Measurements from ENCODE around the gene PRRG1. TPM values are rescaled to one million over a fixed set of nuclear protein-coding genes. Genes with fewer than 3 reads are reported as not detected.
"Not testable (repeated sequence)": the region's sequence is repeated elsewhere in the genome, so short reads cannot be mapped to it uniquely, and the experiment has no call there.

PRRG1 gene
- total and polyA plus RNA-seq, 2 donors: 1.3 to 2.1 TPM

DNA sequence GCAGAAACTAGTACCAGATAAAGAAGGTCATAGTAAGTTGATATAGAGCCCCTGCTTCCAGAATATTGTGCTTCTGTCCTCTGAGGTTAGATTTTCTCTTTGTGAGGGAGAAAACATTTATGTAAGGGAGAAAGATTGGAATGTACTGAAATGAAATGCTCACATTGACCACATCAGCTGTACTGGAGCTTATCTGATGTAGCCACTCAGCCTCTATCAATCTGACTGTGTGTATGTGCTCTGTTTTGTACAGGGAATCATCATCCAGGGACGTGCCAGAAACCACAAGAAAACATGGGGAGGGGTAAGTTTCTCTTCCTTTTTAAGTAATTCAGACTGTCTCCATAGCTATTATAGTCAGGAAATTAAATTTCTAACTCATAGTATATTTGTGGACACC lies 56.8 kb downstream of the PRRG1 start:
- no peaks in the 10 kb centered on the region for H3K9me3 ChIP-seq (ENCODE audit: control insufficient read depth in 2 of 2, insufficient read depth in 1 of 2, low read length in 1 of 2)
- H3K4me1 ChIP-seq (ENCODE audit: control insufficient read depth in 2 of 2, insufficient read depth in 2 of 2, low read length in 2 of 2): no peaks in the 10 kb centered on the region
- no peak overlapping the region for H3K27ac ChIP-seq (ENCODE audit: low read depth in 1 of 2, low read length in 1 of 2)
- DNase-seq (ENCODE audit: low read depth in 6 of 9, low spot score in 9 of 9): no peak
- no peak overlapping the region for H3K4me3 ChIP-seq (ENCODE audit: low read length in 2 of 2)
- H3K27me3 ChIP-seq (ENCODE audit: control insufficient read depth in 2 of 2, insufficient read depth in 1 of 2, low read length in 1 of 2): no peaks in the 10 kb centered on the region
- 7% methylated on average over 1 of the region's 1 CpG for WGBS
- no peaks in the 10 kb centered on the region for H3K36me3 ChIP-seq (ENCODE audit: control insufficient read depth in 2 of 2, insufficient read depth in 2 of 2, low read length in 1 of 2)

DNA sequence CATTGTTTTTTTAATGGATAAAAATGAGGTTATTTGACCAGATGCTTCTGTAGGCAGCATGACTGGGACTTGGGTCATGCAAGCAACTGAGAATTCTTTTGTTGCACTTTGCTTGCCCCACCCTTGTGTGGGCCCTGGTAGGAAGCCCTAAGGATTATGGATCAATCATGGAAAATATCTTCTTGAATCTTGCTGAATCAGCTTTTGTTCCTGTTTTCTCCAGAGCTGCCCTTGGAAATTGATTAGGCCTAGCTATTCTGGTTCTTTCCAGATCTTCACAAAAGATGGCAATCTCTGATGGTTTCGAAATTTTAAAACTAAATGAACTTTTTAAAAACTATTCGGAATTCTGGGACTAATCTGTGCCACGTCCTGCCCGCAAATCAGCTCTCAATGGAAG lies 58.6 kb downstream of the PRRG1 start:
- Histone ChIP-seq H3K4me3 (ENCODE audit: low read length in 2 of 2) (no peak overlapping the region), H3K27ac (ENCODE audit: low read depth in 1 of 2, low read length in 1 of 2) (no peak overlapping the region), H3K36me3 (ENCODE audit: control insufficient read depth in 2 of 2, insufficient read depth in 2 of 2, low read length in 1 of 2) (no peaks in the 10 kb centered on the region), H3K4me1 (ENCODE audit: control insufficient read depth in 2 of 2, insufficient read depth in 2 of 2, low read length in 2 of 2) (no peaks in the 10 kb centered on the region), H3K9me3 (ENCODE audit: control insufficient read depth in 2 of 2, insufficient read depth in 1 of 2, low read length in 1 of 2) (no peaks in the 10 kb centered on the region), H3K27me3 (ENCODE audit: control insufficient read depth in 2 of 2, insufficient read depth in 1 of 2, low read length in 1 of 2) (no peaks in the 10 kb centered on the region)
- 94% methylated on average over 4 of the region's 4 CpGs for WGBS
- no peak for DNase-seq (ENCODE audit: low read depth in 6 of 9, low spot score in 9 of 9)

DNA sequence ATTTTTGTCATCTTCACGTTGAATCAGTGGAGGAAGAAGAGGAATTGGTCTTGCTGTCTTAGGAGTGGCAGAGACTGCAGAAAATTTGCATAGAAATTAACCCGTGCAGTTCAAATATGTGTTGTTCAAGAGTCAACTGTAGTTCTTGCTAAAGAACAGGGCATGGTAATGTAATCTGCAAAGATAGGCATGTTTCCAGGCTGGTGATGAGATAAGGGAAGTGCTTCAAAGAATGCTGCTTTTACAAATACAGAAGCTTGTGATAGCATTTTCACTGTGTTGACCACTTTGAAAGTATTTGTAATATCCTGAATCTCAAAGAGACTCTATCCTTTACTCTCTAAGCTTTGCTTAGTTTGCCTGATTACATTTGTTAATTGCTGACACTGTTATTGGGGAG lies 60.1 kb downstream of the PRRG1 start:
- 93% methylated on average over 2 of the region's 2 CpGs for WGBS
- H3K27ac ChIP-seq (ENCODE audit: low read depth in 1 of 2, low read length in 1 of 2): no peak overlapping the region

DNA sequence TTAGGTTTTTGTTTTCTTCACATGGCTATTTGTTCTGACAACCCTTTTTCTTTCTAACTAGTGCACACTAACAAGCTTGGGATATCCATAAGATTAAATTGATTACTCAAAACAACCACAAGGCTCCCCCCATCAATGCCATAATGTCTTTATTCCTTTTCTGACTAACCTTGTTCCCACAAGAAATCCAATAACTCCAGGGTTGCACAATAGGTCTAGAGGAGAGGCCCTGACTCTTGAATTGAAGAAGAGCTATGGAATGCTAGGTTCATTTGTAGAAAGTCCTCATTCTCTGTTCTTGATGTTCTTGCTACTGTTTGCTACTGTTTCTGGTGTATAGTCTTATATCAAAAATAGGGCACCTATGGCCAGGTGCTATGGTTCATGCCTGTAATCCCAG lies 71.0 kb downstream of the PRRG1 start:
- no peak for DNase-seq (ENCODE audit: low read depth in 6 of 9, low spot score in 9 of 9)
- Histone ChIP-seq H3K36me3 (ENCODE audit: control insufficient read depth in 2 of 2, insufficient read depth in 2 of 2, low read length in 1 of 2) (no peaks in the 10 kb centered on the region), H3K4me1 (ENCODE audit: control insufficient read depth in 2 of 2, insufficient read depth in 2 of 2, low read length in 2 of 2) (no peaks in the 10 kb centered on the region), H3K27ac (ENCODE audit: low read depth in 1 of 2, low read length in 1 of 2) (no peak overlapping the region), H3K9me3 (ENCODE audit: control insufficient read depth in 2 of 2, insufficient read depth in 1 of 2, low read length in 1 of 2) (no peaks in the 10 kb centered on the region), H3K4me3 (ENCODE audit: low read length in 2 of 2) (no peak overlapping the region), H3K27me3 (ENCODE audit: control insufficient read depth in 2 of 2, insufficient read depth in 1 of 2, low read length in 1 of 2) (no peaks in the 10 kb centered on the region)

More for the DNA sequence above, 60.1 kb downstream of the PRRG1 start:
- Histone ChIP-seq H3K9me3 (ENCODE audit: control insufficient read depth in 2 of 2, insufficient read depth in 1 of 2, low read length in 1 of 2) (no peaks in the 10 kb centered on the region), H3K27me3 (ENCODE audit: control insufficient read depth in 2 of 2, insufficient read depth in 1 of 2, low read length in 1 of 2) (no peaks in the 10 kb centered on the region), H3K36me3 (ENCODE audit: control insufficient read depth in 2 of 2, insufficient read depth in 2 of 2, low read length in 1 of 2) (no peaks in the 10 kb centered on the region), H3K4me3 (ENCODE audit: low read length in 2 of 2) (no peak overlapping the region), H3K4me1 (ENCODE audit: control insufficient read depth in 2 of 2, insufficient read depth in 2 of 2, low read length in 2 of 2) (no peaks in the 10 kb centered on the region)
- no peak for DNase-seq (ENCODE audit: low read depth in 6 of 9, low spot score in 9 of 9)

DNA sequence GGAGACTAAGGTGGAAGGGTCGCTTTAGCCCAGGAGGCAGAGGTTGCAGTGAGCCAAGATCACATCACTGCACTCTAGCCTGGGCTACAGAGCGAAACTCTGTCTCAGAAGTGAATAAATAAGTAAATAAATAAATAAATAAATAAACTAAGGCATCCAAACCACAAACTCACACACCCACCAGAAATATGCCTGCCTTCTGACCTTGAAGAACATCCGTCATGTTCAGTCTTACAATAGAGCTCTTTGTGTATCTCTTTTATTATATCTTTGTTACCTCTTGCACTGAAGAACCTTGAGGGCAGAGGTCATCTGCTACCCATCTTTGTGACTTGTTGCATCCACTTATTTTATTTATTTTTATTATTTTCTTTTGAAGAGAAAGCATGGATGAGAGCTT lies 71.6 kb downstream of the PRRG1 start:
- Histone ChIP-seq H3K9me3 (ENCODE audit: control insufficient read depth in 2 of 2, insufficient read depth in 1 of 2, low read length in 1 of 2) (no peaks in the 10 kb centered on the region), H3K27ac (ENCODE audit: low read depth in 1 of 2, low read length in 1 of 2) (no peak overlapping the region), H3K4me1 (ENCODE audit: control insufficient read depth in 2 of 2, insufficient read depth in 2 of 2, low read length in 2 of 2) (no peaks in the 10 kb centered on the region), H3K27me3 (ENCODE audit: control insufficient read depth in 2 of 2, insufficient read depth in 1 of 2, low read length in 1 of 2) (no peaks in the 10 kb centered on the region), H3K36me3 (ENCODE audit: control insufficient read depth in 2 of 2, insufficient read depth in 2 of 2, low read length in 1 of 2) (no peaks in the 10 kb centered on the region), H3K4me3 (ENCODE audit: low read length in 2 of 2) (no peak overlapping the region)
- no peak for DNase-seq (ENCODE audit: low read depth in 6 of 9, low spot score in 9 of 9)
- WGBS: 94% methylated on average over 3 of the region's 3 CpGs

DNA sequence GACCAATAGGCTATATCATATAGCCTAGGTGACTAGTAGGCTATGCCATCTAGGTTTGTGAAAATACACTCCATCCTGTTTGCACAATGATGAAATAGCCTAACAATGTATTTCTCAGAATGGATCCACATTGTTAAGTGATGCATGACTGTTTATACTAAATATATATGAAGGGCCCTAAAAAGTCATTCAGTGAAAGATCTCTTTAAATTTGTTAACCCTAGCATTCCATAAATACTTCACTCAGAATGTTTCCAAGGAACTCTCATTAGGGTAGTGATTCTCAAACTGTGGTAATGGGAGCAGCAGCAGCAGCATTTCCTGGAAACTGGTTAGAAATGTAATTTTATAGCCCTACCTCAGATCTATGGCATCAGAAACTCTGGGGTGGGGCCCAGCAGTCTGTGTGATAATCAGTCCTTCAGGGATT lies 74.9 kb downstream of the PRRG1 start:
- Histone ChIP-seq H3K36me3 (ENCODE audit: control insufficient read depth in 2 of 2, insufficient read depth in 2 of 2, low read length in 1 of 2) (no peaks in the 10 kb centered on the region), H3K27ac (ENCODE audit: low read depth in 1 of 2, low read length in 1 of 2) (no peak overlapping the region), H3K9me3 (ENCODE audit: control insufficient read depth in 2 of 2, insufficient read depth in 1 of 2, low read length in 1 of 2) (no peaks in the 10 kb centered on the region), H3K27me3 (ENCODE audit: control insufficient read depth in 2 of 2, insufficient read depth in 1 of 2, low read length in 1 of 2) (no peaks in the 10 kb centered on the region), H3K4me3 (ENCODE audit: low read length in 2 of 2) (no peak overlapping the region), H3K4me1 (ENCODE audit: control insufficient read depth in 2 of 2, insufficient read depth in 2 of 2, low read length in 2 of 2) (no peaks in the 10 kb centered on the region)
- DNase-seq (ENCODE audit: low read depth in 6 of 9, low spot score in 9 of 9): no peak

DNA sequence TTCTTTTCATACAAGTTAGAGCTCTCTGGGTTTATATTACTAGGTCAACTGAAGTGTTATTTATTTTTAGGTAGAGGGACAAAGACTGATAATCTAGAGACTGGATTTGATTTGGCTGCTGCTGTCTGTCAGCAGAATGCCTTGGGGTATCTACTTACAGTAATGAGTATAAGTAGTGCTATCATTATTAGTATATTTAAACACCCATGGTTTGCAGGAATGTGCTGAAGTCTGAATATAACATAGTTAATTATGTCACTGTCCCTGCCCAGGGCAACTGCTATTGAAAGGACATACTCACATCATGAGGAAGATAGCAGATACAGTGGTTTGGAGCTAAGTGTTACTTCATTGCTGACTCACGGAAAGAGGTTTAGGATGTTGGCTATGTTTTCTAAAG lies 76.2 kb downstream of the PRRG1 start:
- H3K4me3 ChIP-seq (ENCODE audit: low read length in 2 of 2): no peak overlapping the region

DNA sequence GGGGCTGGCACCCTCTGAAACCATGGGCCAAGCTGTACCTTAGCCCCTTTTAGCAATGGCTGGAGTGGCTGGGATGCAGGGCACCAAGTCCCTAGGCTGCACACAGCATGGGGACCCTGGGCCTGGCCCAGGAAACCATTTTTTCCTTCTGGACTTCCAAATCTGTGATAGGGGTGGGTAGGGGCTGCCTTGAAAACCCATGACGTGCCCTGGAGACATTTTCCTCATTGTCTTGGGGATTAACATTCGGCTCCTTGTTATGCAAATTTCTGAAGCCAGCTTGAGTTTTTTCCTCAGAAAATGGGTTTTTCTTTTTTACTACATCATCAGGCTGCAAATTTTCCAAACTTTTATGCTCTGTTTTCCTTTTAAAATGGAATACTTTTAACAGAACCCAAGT lies 79.8 kb downstream of the PRRG1 start:
- not testable (repeated sequence) for H3K36me3 ChIP-seq (ENCODE audit: control insufficient read depth in 2 of 2, insufficient read depth in 2 of 2, low read length in 1 of 2)

More for the DNA sequence above, 76.2 kb downstream of the PRRG1 start:
- no peak overlapping the region for H3K27ac ChIP-seq (ENCODE audit: low read depth in 1 of 2, low read length in 1 of 2)
- WGBS: 100% methylated on average over 1 of the region's 1 CpG
- H3K4me1 ChIP-seq (ENCODE audit: control insufficient read depth in 2 of 2, insufficient read depth in 2 of 2, low read length in 2 of 2): no peaks in the 10 kb centered on the region
- H3K9me3 ChIP-seq (ENCODE audit: control insufficient read depth in 2 of 2, insufficient read depth in 1 of 2, low read length in 1 of 2): no peaks in the 10 kb centered on the region
- no peaks in the 10 kb centered on the region for H3K36me3 ChIP-seq (ENCODE audit: control insufficient read depth in 2 of 2, insufficient read depth in 2 of 2, low read length in 1 of 2)
- no peaks in the 10 kb centered on the region for H3K27me3 ChIP-seq (ENCODE audit: control insufficient read depth in 2 of 2, insufficient read depth in 1 of 2, low read length in 1 of 2)
- no peak for DNase-seq (ENCODE audit: low read depth in 6 of 9, low spot score in 9 of 9)

DNA sequence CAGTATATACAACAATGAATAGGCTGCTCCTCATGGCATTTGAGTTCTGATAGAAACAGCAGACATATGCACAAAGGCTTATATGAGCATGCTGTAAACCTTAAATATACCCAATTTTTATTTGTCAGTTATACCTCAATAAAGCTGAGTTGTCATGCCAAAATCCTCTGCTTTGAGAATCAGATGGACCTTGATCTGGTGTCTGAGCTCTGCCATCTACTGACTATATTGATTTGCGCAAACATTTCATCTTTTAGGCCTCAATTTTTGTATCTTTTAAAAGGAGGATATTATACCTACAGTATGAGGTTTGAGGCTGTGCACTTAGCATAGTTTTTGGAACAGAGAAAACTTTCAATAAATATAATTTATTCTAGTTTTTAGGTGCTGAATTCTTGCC lies 85.2 kb downstream of the PRRG1 start:
- no peaks in the 10 kb centered on the region for H3K9me3 ChIP-seq (ENCODE audit: control insufficient read depth in 2 of 2, insufficient read depth in 1 of 2, low read length in 1 of 2)
- H3K27ac ChIP-seq (ENCODE audit: low read depth in 1 of 2, low read length in 1 of 2): no peak overlapping the region
- DNase-seq (ENCODE audit: low read depth in 6 of 9, low spot score in 9 of 9): no peak
- no peaks in the 10 kb centered on the region for H3K36me3 ChIP-seq (ENCODE audit: control insufficient read depth in 2 of 2, insufficient read depth in 2 of 2, low read length in 1 of 2)
- no peaks in the 10 kb centered on the region for H3K4me1 ChIP-seq (ENCODE audit: control insufficient read depth in 2 of 2, insufficient read depth in 2 of 2, low read length in 2 of 2)
- H3K4me3 ChIP-seq (ENCODE audit: low read length in 2 of 2): no peak overlapping the region
- H3K27me3 ChIP-seq (ENCODE audit: control insufficient read depth in 2 of 2, insufficient read depth in 1 of 2, low read length in 1 of 2): no peaks in the 10 kb centered on the region
- 97% methylated on average over 1 of the region's 1 CpG for WGBS

More for the DNA sequence above, 79.8 kb downstream of the PRRG1 start:
- H3K9me3 ChIP-seq (ENCODE audit: control insufficient read depth in 2 of 2, insufficient read depth in 1 of 2, low read length in 1 of 2); H3K4me3 ChIP-seq (ENCODE audit: low read length in 2 of 2); H3K27ac ChIP-seq (ENCODE audit: low read depth in 1 of 2, low read length in 1 of 2); H3K4me1 ChIP-seq (ENCODE audit: control insufficient read depth in 2 of 2, insufficient read depth in 2 of 2, low read length in 2 of 2); H3K27me3 ChIP-seq (ENCODE audit: control insufficient read depth in 2 of 2, insufficient read depth in 1 of 2, low read length in 1 of 2); DNase-seq (ENCODE audit: low read depth in 6 of 9, low spot score in 9 of 9): not testable (repeated sequence)
- 97% methylated on average over 2 of the region's 2 CpGs for WGBS

DNA sequence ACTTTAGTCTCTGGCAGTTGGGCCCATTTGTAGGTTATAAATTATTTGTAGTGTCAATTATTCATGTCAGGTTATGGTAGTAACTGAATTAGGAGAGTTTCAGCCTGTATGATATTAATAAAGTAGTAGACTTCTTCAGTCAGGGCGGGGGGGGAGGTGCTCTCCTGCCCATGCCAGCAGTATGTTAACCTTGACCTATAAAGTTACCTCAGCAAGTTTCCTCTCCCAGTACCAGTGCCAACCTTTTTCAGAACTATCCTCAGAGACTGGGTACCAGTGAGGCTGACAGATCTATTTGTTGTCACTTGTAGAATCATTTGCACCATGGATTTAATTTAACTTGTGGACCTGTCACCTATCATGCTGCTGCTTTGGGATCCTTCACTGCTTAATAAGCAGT lies 88.0 kb downstream of the PRRG1 start:
- Histone ChIP-seq H3K4me3 (ENCODE audit: low read length in 2 of 2) (no peak overlapping the region), H3K9me3 (ENCODE audit: control insufficient read depth in 2 of 2, insufficient read depth in 1 of 2, low read length in 1 of 2) (no peaks in the 10 kb centered on the region), H3K27ac (ENCODE audit: low read depth in 1 of 2, low read length in 1 of 2) (no peak overlapping the region), H3K4me1 (ENCODE audit: control insufficient read depth in 2 of 2, insufficient read depth in 2 of 2, low read length in 2 of 2) (no peaks in the 10 kb centered on the region), H3K36me3 (ENCODE audit: control insufficient read depth in 2 of 2, insufficient read depth in 2 of 2, low read length in 1 of 2) (no peaks in the 10 kb centered on the region), H3K27me3 (ENCODE audit: control insufficient read depth in 2 of 2, insufficient read depth in 1 of 2, low read length in 1 of 2) (no peaks in the 10 kb centered on the region)
- DNase-seq (ENCODE audit: low read depth in 6 of 9, low spot score in 9 of 9): no peak
- WGBS: 89% methylated on average over 1 of the region's 1 CpG
